ENCODE data around the gene CXCR4. TPM values are rescaled to one million over a fixed set of nuclear protein-coding genes. Genes with fewer than 3 reads are reported as not detected.

Gene CXCR4
- total and polyA plus RNA-seq, 10 of the 15 experiments (the other 5 are each of a cell fraction or from before 2014, with no cell fraction given), result 31.1 to 749 (median 52.7) TPM

- TF ChIP-seq, protein P1, sequence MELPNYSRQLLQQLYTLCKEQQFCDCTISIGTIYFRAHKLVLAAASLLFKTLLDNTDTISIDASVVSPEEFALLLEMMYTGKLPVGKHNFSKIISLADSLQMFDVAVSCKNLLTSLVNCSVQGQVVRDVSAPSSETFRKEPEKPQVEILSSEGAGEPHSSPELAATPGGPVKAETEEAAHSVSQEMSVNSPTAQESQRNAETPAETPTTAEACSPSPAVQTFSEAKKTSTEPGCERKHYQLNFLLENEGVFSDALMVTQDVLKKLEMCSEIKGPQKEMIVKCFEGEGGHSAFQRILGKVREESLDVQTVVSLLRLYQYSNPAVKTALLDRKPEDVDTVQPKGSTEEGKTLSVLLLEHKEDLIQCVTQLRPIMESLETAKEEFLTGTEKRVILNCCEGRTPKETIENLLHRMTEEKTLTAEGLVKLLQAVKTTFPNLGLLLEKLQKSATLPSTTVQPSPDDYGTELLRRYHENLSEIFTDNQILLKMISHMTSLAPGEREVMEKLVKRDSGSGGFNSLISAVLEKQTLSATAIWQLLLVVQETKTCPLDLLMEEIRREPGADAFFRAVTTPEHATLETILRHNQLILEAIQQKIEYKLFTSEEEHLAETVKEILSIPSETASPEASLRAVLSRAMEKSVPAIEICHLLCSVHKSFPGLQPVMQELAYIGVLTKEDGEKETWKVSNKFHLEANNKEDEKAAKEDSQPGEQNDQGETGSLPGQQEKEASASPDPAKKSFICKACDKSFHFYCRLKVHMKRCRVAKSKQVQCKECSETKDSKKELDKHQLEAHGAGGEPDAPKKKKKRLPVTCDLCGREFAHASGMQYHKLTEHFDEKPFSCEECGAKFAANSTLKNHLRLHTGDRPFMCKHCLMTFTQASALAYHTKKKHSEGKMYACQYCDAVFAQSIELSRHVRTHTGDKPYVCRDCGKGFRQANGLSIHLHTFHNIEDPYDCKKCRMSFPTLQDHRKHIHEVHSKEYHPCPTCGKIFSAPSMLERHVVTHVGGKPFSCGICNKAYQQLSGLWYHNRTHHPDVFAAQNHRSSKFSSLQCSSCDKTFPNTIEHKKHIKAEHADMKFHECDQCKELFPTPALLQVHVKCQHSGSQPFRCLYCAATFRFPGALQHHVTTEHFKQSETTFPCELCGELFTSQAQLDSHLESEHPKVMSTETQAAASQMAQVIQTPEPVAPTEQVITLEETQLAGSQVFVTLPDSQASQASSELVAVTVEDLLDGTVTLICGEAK (IDR thresholded peaks at IDR 0.05; ENCODE audit: borderline replicate concordance), result no peak
- TF ChIP-seq, protein P2, sequence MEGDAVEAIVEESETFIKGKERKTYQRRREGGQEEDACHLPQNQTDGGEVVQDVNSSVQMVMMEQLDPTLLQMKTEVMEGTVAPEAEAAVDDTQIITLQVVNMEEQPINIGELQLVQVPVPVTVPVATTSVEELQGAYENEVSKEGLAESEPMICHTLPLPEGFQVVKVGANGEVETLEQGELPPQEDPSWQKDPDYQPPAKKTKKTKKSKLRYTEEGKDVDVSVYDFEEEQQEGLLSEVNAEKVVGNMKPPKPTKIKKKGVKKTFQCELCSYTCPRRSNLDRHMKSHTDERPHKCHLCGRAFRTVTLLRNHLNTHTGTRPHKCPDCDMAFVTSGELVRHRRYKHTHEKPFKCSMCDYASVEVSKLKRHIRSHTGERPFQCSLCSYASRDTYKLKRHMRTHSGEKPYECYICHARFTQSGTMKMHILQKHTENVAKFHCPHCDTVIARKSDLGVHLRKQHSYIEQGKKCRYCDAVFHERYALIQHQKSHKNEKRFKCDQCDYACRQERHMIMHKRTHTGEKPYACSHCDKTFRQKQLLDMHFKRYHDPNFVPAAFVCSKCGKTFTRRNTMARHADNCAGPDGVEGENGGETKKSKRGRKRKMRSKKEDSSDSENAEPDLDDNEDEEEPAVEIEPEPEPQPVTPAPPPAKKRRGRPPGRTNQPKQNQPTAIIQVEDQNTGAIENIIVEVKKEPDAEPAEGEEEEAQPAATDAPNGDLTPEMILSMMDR (IDR thresholded peaks at IDR 0.05 in 2 of 3, conservative IDR thresholded peaks at IDR 0.05 in 1 of 3; ENCODE audit: control insufficient read depth in 2 of 3, extremely low read depth in 1 of 3, insufficient read depth in 1 of 3, low read depth in 3 of 3, low read length in 3 of 3), result no peak
- 0 out of 2 replicates have a peak, but pooled peaks have one; percentile 5 for TF ChIP-seq ZSCAN29 (IDR thresholded peaks at IDR 0.05)
- TF ChIP-seq, protein P3, sequence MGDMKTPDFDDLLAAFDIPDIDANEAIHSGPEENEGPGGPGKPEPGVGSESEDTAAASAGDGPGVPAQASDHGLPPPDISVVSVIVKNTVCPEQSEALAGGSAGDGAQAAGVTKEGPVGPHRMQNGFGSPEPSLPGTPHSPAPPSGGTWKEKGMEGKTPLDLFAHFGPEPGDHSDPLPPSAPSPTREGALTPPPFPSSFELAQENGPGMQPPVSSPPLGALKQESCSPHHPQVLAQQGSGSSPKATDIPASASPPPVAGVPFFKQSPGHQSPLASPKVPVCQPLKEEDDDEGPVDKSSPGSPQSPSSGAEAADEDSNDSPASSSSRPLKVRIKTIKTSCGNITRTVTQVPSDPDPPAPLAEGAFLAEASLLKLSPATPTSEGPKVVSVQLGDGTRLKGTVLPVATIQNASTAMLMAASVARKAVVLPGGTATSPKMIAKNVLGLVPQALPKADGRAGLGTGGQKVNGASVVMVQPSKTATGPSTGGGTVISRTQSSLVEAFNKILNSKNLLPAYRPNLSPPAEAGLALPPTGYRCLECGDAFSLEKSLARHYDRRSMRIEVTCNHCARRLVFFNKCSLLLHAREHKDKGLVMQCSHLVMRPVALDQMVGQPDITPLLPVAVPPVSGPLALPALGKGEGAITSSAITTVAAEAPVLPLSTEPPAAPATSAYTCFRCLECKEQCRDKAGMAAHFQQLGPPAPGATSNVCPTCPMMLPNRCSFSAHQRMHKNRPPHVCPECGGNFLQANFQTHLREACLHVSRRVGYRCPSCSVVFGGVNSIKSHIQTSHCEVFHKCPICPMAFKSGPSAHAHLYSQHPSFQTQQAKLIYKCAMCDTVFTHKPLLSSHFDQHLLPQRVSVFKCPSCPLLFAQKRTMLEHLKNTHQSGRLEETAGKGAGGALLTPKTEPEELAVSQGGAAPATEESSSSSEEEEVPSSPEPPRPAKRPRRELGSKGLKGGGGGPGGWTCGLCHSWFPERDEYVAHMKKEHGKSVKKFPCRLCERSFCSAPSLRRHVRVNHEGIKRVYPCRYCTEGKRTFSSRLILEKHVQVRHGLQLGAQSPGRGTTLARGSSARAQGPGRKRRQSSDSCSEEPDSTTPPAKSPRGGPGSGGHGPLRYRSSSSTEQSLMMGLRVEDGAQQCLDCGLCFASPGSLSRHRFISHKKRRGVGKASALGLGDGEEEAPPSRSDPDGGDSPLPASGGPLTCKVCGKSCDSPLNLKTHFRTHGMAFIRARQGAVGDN (IDR thresholded peaks at IDR 0.05), result peak; percentile 32; the same call in 1 of the 2 replicates
- TF ChIP-seq TCF3 (IDR thresholded peaks at IDR 0.05; ENCODE audit: borderline replicate concordance, insufficient read depth, low read depth, low read length), result no peak
- no peak for TF ChIP-seq NR2C2 (IDR thresholded peaks at IDR 0.05; ENCODE audit: borderline replicate concordance, control insufficient read depth, insufficient read length, low read depth)
- peak; percentile 75; the same call in 1 of the 2 replicates for TF ChIP-seq HDGF (IDR thresholded peaks at IDR 0.05)
- TF ChIP-seq, protein P4, sequence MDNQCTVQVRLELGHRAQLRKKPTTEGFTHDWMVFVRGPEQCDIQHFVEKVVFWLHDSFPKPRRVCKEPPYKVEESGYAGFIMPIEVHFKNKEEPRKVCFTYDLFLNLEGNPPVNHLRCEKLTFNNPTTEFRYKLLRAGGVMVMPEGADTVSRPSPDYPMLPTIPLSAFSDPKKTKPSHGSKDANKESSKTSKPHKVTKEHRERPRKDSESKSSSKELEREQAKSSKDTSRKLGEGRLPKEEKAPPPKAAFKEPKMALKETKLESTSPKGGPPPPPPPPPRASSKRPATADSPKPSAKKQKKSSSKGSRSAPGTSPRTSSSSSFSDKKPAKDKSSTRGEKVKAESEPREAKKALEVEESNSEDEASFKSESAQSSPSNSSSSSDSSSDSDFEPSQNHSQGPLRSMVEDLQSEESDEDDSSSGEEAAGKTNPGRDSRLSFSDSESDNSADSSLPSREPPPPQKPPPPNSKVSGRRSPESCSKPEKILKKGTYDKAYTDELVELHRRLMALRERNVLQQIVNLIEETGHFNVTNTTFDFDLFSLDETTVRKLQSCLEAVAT (IDR thresholded peaks at IDR 0.05), result peak; percentile 81; the same call in 1 of the 2 replicates
- TF ChIP-seq, protein P5, sequence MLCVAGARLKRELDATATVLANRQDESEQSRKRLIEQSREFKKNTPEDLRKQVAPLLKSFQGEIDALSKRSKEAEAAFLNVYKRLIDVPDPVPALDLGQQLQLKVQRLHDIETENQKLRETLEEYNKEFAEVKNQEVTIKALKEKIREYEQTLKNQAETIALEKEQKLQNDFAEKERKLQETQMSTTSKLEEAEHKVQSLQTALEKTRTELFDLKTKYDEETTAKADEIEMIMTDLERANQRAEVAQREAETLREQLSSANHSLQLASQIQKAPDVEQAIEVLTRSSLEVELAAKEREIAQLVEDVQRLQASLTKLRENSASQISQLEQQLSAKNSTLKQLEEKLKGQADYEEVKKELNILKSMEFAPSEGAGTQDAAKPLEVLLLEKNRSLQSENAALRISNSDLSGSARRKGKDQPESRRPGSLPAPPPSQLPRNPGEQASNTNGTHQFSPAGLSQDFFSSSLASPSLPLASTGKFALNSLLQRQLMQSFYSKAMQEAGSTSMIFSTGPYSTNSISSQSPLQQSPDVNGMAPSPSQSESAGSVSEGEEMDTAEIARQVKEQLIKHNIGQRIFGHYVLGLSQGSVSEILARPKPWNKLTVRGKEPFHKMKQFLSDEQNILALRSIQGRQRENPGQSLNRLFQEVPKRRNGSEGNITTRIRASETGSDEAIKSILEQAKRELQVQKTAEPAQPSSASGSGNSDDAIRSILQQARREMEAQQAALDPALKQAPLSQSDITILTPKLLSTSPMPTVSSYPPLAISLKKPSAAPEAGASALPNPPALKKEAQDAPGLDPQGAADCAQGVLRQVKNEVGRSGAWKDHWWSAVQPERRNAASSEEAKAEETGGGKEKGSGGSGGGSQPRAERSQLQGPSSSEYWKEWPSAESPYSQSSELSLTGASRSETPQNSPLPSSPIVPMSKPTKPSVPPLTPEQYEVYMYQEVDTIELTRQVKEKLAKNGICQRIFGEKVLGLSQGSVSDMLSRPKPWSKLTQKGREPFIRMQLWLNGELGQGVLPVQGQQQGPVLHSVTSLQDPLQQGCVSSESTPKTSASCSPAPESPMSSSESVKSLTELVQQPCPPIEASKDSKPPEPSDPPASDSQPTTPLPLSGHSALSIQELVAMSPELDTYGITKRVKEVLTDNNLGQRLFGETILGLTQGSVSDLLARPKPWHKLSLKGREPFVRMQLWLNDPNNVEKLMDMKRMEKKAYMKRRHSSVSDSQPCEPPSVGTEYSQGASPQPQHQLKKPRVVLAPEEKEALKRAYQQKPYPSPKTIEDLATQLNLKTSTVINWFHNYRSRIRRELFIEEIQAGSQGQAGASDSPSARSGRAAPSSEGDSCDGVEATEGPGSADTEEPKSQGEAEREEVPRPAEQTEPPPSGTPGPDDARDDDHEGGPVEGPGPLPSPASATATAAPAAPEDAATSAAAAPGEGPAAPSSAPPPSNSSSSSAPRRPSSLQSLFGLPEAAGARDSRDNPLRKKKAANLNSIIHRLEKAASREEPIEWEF (IDR thresholded peaks at IDR 0.05; ENCODE audit: insufficient replicate concordance, low read depth, low read length), result no peak
Observed at GRCh38 chr2:136115183-136115761, 2.7 kb downstream of the CXCR4 start (continued).

Measured in GM12878 (cell line).